GM12878 (cell line): ENCODE results near the gene ELOVL5. TPM values are rescaled to one million over a fixed set of nuclear protein-coding genes. Genes with fewer than 3 reads are reported as not detected.

Experiments
- ATAC-seq: fragments of 200-7000 bp; cut with Tn5 transposase; 3 replicates; pipeline ENCODE4 v1.9.1; 2020; ENCODE audit warnings: mild to moderate bottlenecking, moderate library complexity
- BruUV-seq: library from RNA; stranded (reverse); fragments of 400-500 nt; replicated peaks from 2 replicates; lab custom pipeline; 2021; lab: Mats Ljungman, UMichigan
- CTCF ChIA-PET: fragments of 300-600 bp; sonication (Branson Sonifier 250); formaldehyde crosslinking; extraction: SDS; loops from one replicate; lab custom pipeline; 2021; ENCODE audit warnings: inconsistent platforms; lab: Yijun Ruan, JAX
- POLR2A ChIA-PET: fragments of 350-600 bp; formaldehyde crosslinking; extraction: SDS; loops from one replicate; lab custom pipeline; 2021; ENCODE audit warnings: inconsistent platforms; lab: Charles Lee
- RAD21 ChIA-PET: fragments of 300-600 bp; sonication (Branson Sonifier 250); formaldehyde crosslinking; loops from one replicate; lab custom pipeline; 2023; ENCODE audit warnings: antibody characterized with exemption; ENCODE audit not compliant: unreplicated experiment; lab: Charles Lee
- SMC1A ChIA-PET: fragments of 300-600 bp; sonication (Branson Sonifier 250); formaldehyde crosslinking; loops from one replicate; lab custom pipeline; 2023; ENCODE audit not compliant: unreplicated experiment, uncharacterized antibody; lab: Charles Lee
- DNase-seq: peaks from one replicate; pipeline ENCODE4 v3.0.0-alpha.2; 2011; ENCODE audit warnings: low read depth, low spot score
- FAIRE-seq: peaks from 3 replicates; lab custom pipeline; 2011; peaks lifted over from hg19 to GRCh38; lab: Jason Lieb, UNC
- H2AFZ ChIP-seq: 2 replicates; pipeline ENCODE4 v1.6.0; 2011; ENCODE audit warnings: low read depth, low read length, control low read depth; ENCODE audit not compliant: control insufficient read depth
- H3K27ac ChIP-seq: 2 replicates; pipeline ENCODE4 v1.5.1; 2011; ENCODE audit warnings: control low read depth; ENCODE audit not compliant: control insufficient read depth, insufficient read depth
- H3K27me3 ChIP-seq, 2 experiments: replicated peaks in 1 of 2; 2 replicates each; pipeline versions ENCODE4 v1.6.0 to v1.6.1; 2011; ENCODE audit warnings: low read length in 1 of 2; ENCODE audit not compliant: control insufficient read depth in 2 of 2, insufficient read depth in 2 of 2
- H3K36me3 ChIP-seq, 2 experiments: 2 replicates each; pipeline ENCODE4 v1.5.1; 2011; ENCODE audit warnings: low read length in 1 of 2; ENCODE audit not compliant: control insufficient read depth in 2 of 2, insufficient read depth in 2 of 2
- H3K4me1 ChIP-seq: 2 replicates; pipeline ENCODE4 v1.6.1; 2011; ENCODE audit warnings: mild to moderate bottlenecking, low read length, moderate library complexity, mixed read lengths; ENCODE audit not compliant: control insufficient read depth, insufficient read depth
- H3K4me2 ChIP-seq: 2 replicates; pipeline ENCODE4 v1.6.0; 2011; ENCODE audit warnings: control low read depth; ENCODE audit not compliant: control insufficient read depth, insufficient read depth
- H3K4me3 ChIP-seq: fragments of 200-600 bp; sonication (generic); 2 replicates; pipeline ENCODE4 v1.5.1; 2016
- H3K79me2 ChIP-seq: 2 replicates; pipeline ENCODE4 v1.6.0; 2011; ENCODE audit warnings: low read length; ENCODE audit not compliant: control insufficient read depth, insufficient read depth
- H3K9ac ChIP-seq: 2 replicates; pipeline ENCODE4 v1.8.0; 2011; ENCODE audit warnings: low read length, control low read depth, mixed read lengths; ENCODE audit not compliant: control insufficient read depth, insufficient read depth
- H3K9me3 ChIP-seq: replicated peaks from 3 replicates; pipeline ENCODE4 v1.5.1; 2011; ENCODE audit warnings: mild to moderate bottlenecking, low read length; ENCODE audit not compliant: control insufficient read depth, insufficient read depth
- H4K20me1 ChIP-seq: 2 replicates; pipeline ENCODE4 v1.6.0; 2011; ENCODE audit not compliant: control insufficient read depth, insufficient read depth
- E4F1 ChIP-seq: fragments of 450-650 bp; IDR thresholded peaks from 2 replicates; pipeline ENCODE4 v1.6.1; 2018; ENCODE audit warnings: borderline replicate concordance, mild to moderate bottlenecking; ENCODE audit not compliant: partially characterized antibody
- ESRRA ChIP-seq: IDR thresholded peaks from 2 replicates; pipeline ENCODE4 v1.6.1; 2012; ENCODE audit warnings: mild to moderate bottlenecking, low read length, improper control_type of control experiment
- POU2F2 ChIP-seq: IDR thresholded peaks from 3 replicates; pipeline ENCODE4 v1.6.1; 2011; ENCODE audit warnings: low read depth, mild to moderate bottlenecking, low read length, borderline replicate concordance
- RBBP5 ChIP-seq: fragments of 200-600 bp; sonication (generic); conservative IDR thresholded peaks from 2 replicates; pipeline ENCODE4 v1.6.1; 2016
- SMAD1 ChIP-seq: fragments of 450-650 bp; IDR thresholded peaks from 2 replicates; pipeline ENCODE4 v1.6.1; 2018; ENCODE audit warnings: mild to moderate bottlenecking, low read depth; ENCODE audit not compliant: partially characterized antibody
- SMAD5 ChIP-seq: IDR thresholded peaks from 2 replicates; pipeline ENCODE4 v1.6.1; 2016; ENCODE audit warnings: antibody characterized with exemption, low read depth
- STAT3 ChIP-seq: IDR thresholded peaks from 2 replicates; pipeline ENCODE4 v1.6.1; 2011; ENCODE audit warnings: low read depth, low read length, improper control_type of control experiment
- SUPT20H ChIP-seq: IDR thresholded peaks from 2 replicates; pipeline ENCODE4 v1.6.1; 2011; ENCODE audit warnings: low read depth, mild to moderate bottlenecking, low read length, moderate library complexity, borderline replicate concordance; ENCODE audit not compliant: control insufficient read depth
- TCF3 ChIP-seq: IDR thresholded peaks from 2 replicates; pipeline ENCODE4 v1.6.1; 2012; ENCODE audit warnings: low read depth, mild to moderate bottlenecking, low read length, borderline replicate concordance; ENCODE audit not compliant: insufficient read depth
- ZBED1 ChIP-seq: IDR thresholded peaks from 2 replicates; pipeline ENCODE4 v1.6.1; 2016; ENCODE audit warnings: borderline replicate concordance
- ZBTB4 ChIP-seq: fragments of 450-650 bp; formaldehyde crosslinking; IDR thresholded peaks from 2 replicates; pipeline ENCODE4 v1.4.0; 2022; ENCODE audit warnings: mild to moderate bottlenecking, moderate library complexity
- ZNF384 ChIP-seq: IDR thresholded peaks from 2 replicates; pipeline ENCODE4 v1.6.1; 2012; ENCODE audit warnings: low read depth, mild to moderate bottlenecking, low read length, improper control_type of control experiment, borderline replicate concordance
- WGBS: methylation state at CpG from one replicate; pipeline ENCODE4 v1.1.6; 2016; ENCODE audit warnings: low lambda C conversion rate; ENCODE audit not compliant: insufficient replicate concordance, insufficient coverage; ENCODE audit errors: missing lambda C conversion rate; 5-methylcytosine and 5-hydroxymethylcytosine counted together
- in situ Hi-C: fragments of 300-500 bp; cut with MboI; formaldehyde crosslinking; loops from 9 replicates; pipeline ENCODE4 v1.14.3; 2018; ENCODE audit warnings: mixed read lengths
- intact Hi-C: fragments of 100-400 bp; cut with micrococcal nuclease; formaldehyde crosslinking; loops from one replicate; pipeline ENCODE4 v1.14.2; 2022; ENCODE audit not compliant: unreplicated experiment
- polyA plus RNA-seq, 11 experiments: library from polyadenylated mRNA; depleted of rRNA in 4 of 11; unstranded in 6 of 11; stranded (reverse) in 5 of 11; fragments of >200 nt; fragmentation: Nextera tagmentation in 4 of 11; fragmentation: Illumina TruSeq in 1 of 11; extraction: Ambion mirVana in 4 of 11; extraction: Trizol in 1 of 11; gene quantifications; 1 replicate in 1 of 11; 2 replicates in 10 of 11; pipeline versions ENCODE4 v1.2.1 to v1.2.3, GENCODE V29; 2011 to 2016; ENCODE audit warnings: inconsistent platforms in 2 of 11, missing spikeins in 2 of 11, low read depth in 1 of 11
- total RNA-seq, 4 experiments: library from RNA; depleted of rRNA in 3 of 4; stranded (reverse); fragments of >200 nt in 3 of 4; fragmentation: Illumina TruSeq in 1 of 4; extraction: Trizol in 1 of 4; gene quantifications; 2 replicates each; pipeline versions ENCODE4 v1.2.1 to v1.2.3, GENCODE V29; 2013 to 2021
- TF ChIP-seq, protein P1 (sequence below): IDR thresholded peaks from 2 replicates; pipeline ENCODE4 v1.6.1; 2011; ENCODE audit warnings: mild to moderate bottlenecking, low read depth, low read length, moderate library complexity; ENCODE audit not compliant: insufficient replicate concordance

Gene ELOVL5
- total and polyA plus RNA-seq, 10 of the 15 experiments (the other 5 are each of a cell fraction or from before 2014, with no cell fraction given): 156 to 241 (median 196) TPM

DNA sequence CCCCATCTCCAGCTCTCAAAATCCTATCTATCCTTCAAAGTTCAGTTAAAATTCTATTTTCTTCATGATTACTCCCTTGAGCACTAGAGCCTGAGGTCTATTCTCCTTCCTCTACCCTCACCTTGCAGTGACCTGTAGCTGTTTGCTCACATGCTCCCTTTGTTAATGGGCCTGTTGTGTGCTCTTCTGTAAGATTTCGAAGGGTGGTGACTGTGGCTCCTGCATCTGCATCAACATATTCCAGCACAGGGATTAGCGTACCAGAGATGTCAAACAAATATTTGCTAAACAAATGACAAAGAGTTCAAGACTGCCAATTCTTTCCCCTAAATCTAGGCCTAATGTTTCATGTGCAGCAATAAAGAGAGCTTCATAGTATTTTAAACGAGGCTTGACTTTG lies 69.5 kb downstream of the ELOVL5 start:
- intact Hi-C loops: no loop called here
- Histone ChIP-seq H3K4me1 (peaks cover 25% of the 10 kb centered on the region), H3K4me3 (no peak overlapping the region), H4K20me1 (no peaks in the 10 kb centered on the region), H3K79me2 (no peaks in the 10 kb centered on the region; the same call in 1 of the 2 replicates), H3K4me2 (no peak overlapping the region), H2AFZ (no peak overlapping the region), H3K27me3 (no peaks in the 10 kb centered on the region), H3K9ac (no peak overlapping the region), H3K9me3 (no peaks in the 10 kb centered on the region), H3K36me3 (peaks cover 3 to 19% of the 10 kb centered on the region in 2 experiments; a peak in 3 of 4 replicates), H3K27ac (no peak overlapping the region)
- CTCF ChIA-PET: interaction anchor here (1.1 to 3.4 kb wide), 10 partner anchors 11 to 205 kb away, joined by 3 to 16 read pairs (median 4); no protein-coding TSS in a partner anchor
- RAD21 ChIA-PET: interaction anchor here (0.6 to 2.3 kb wide), 8 partner anchors 31 to 148 kb away, joined by 3 to 14 read pairs (median 4); no protein-coding TSS in a partner anchor
- SMC1A ChIA-PET: interaction anchor here (0.7 to 5.6 kb wide), 21 partner anchors 7 to 205 kb away, joined by 3 to 27 read pairs (median 8); no protein-coding TSS in a partner anchor
- ATAC-seq (no peak), FAIRE-seq (no peak), DNase-seq (no peak)
- no TSS peak for BruUV-seq
- POLR2A ChIA-PET: interaction anchor here (1.0 to 2.5 kb wide), 5 partner anchors 29 to 80 kb away, joined by 3 to 7 read pairs (median 4); no protein-coding TSS in a partner anchor
- in situ Hi-C loops: no loop called here
- 98% methylated on average over 3 of the region's 3 CpGs for WGBS
- TF ChIP-seq RBBP5: no peak
- no peak for TF ChIP-seq E4F1
- TF ChIP-seq SUPT20H: no peak
- TF ChIP-seq SMAD1: no peak
- TF ChIP-seq STAT3: no peak
- TF ChIP-seq ESRRA: no peak
- TF ChIP-seq ZNF384: no peak
- no peak for TF ChIP-seq ZBTB4 (CRISPR knock-in tag)
- TF ChIP-seq SMAD5: no peak
- TF ChIP-seq, protein P1, sequence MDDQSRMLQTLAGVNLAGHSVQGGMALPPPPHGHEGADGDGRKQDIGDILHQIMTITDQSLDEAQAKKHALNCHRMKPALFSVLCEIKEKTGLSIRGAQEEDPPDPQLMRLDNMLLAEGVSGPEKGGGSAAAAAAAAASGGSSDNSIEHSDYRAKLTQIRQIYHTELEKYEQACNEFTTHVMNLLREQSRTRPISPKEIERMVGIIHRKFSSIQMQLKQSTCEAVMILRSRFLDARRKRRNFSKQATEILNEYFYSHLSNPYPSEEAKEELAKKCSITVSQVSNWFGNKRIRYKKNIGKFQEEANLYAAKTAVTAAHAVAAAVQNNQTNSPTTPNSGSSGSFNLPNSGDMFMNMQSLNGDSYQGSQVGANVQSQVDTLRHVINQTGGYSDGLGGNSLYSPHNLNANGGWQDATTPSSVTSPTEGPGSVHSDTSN: no peak
- TF ChIP-seq ZBED1: no peak
- TF ChIP-seq TCF3: no peak
- no peak for TF ChIP-seq POU2F2
